SK-N-SH (cell line): ENCODE data around the gene MFAP3. TPM values are rescaled to one million over a fixed set of nuclear protein-coding genes. Genes with fewer than 3 reads are reported as not detected.

Source experiments
- CTCF ChIA-PET: fragments of 300-600, 350-600 bp; formaldehyde crosslinking; extraction: SDS; loops from one replicate; lab custom pipeline; 2021; lab: Yijun Ruan, JAX
- POLR2A ChIA-PET: fragments of 350-600 bp; sonication (Branson Sonifier 250); formaldehyde crosslinking; extraction: SDS; loops from one replicate; lab custom pipeline; 2020; ENCODE audit warnings: antibody characterized with exemption, inconsistent platforms; lab: Yijun Ruan, JAX
- DNase-seq: peaks from one replicate; pipeline ENCODE4 v3.0.0; 2012
- H2AFZ ChIP-seq: fragments of 200-600 bp; sonication (generic); 2 replicates; pipeline ENCODE4 v1.8.1; 2016; ENCODE audit warnings: antibody characterized with exemption, mild to moderate bottlenecking, low read depth
- H3F3A ChIP-seq: fragments of 200-600 bp; sonication (generic); replicated peaks from 2 replicates; pipeline ENCODE3; 2016; ENCODE audit warnings: antibody characterized with exemption, mild to moderate bottlenecking; ENCODE audit not compliant: insufficient read depth
- H3K27ac ChIP-seq, 2 experiments: fragments of 200-500 bp in 1 of 2; fragments of 200-600 bp in 1 of 2; sonication (Bioruptor generic) in 1 of 2; sonication (generic), shearing (Covaris generic) in 1 of 2; 2 replicates each; pipeline versions ENCODE4 v1.5.1 to v1.6.1; 2014 to 2016; ENCODE audit warnings: low read depth in 2 of 2, inconsistent platforms in 1 of 2, low read length in 1 of 2, mild to moderate bottlenecking in 1 of 2, mixed read lengths in 1 of 2
- H3K27me3 ChIP-seq: fragments of 200-600 bp; sonication (generic), shearing (Covaris generic); 2 replicates; pipeline ENCODE4 v1.6.1; 2016; ENCODE audit warnings: mixed run types; ENCODE audit not compliant: insufficient read depth
- H3K36me3 ChIP-seq, 2 experiments: fragments of 200-500 bp in 1 of 2; fragments of 200-600 bp in 1 of 2; sonication (Bioruptor generic) in 1 of 2; sonication (generic) in 1 of 2; replicated peaks in 1 of 2; 2 replicates each; pipeline versions ENCODE3 to v1.5.1; 2014 to 2016; ENCODE audit warnings: low read length in 1 of 2, mild to moderate bottlenecking in 1 of 2; ENCODE audit not compliant: insufficient read depth in 2 of 2, control insufficient read depth in 1 of 2
- H3K4me1 ChIP-seq, 2 experiments: fragments of 200-500 bp in 1 of 2; fragments of 200-600 bp in 1 of 2; sonication (Bioruptor generic) in 1 of 2; sonication (generic), shearing (Covaris generic) in 1 of 2; 2 replicates each; pipeline versions ENCODE4 v1.5.1 to v1.6.1; 2014 to 2016; ENCODE audit warnings: low read depth in 1 of 2, low read length in 1 of 2, mixed run types in 1 of 2; ENCODE audit not compliant: insufficient read depth in 2 of 2, control insufficient read depth in 1 of 2
- H3K4me2 ChIP-seq: fragments of 200-600 bp; sonication (generic), shearing (Covaris generic); 2 replicates; pipeline ENCODE4 v1.6.1; 2017; ENCODE audit warnings: mixed run types
- H3K4me3 ChIP-seq, 2 experiments: fragments of 200-500 bp in 1 of 2; fragments of 200-600 bp in 1 of 2; sonication (Bioruptor generic) in 1 of 2; sonication (generic), shearing (Covaris generic) in 1 of 2; 2 replicates each; pipeline versions ENCODE4 v1.5.1 to v1.8.1; 2014 to 2016; ENCODE audit warnings: low read depth in 2 of 2, inconsistent platforms in 1 of 2, low read length in 1 of 2, mild to moderate bottlenecking in 1 of 2, mixed read lengths in 1 of 2, moderate library complexity in 1 of 2
- H3K79me2 ChIP-seq: fragments of 200-600 bp; sonication (generic); 2 replicates; pipeline ENCODE4 v1.8.1; 2017; ENCODE audit warnings: mild to moderate bottlenecking; ENCODE audit not compliant: insufficient read depth
- H3K9ac ChIP-seq: fragments of 200-600 bp; sonication (generic); 2 replicates; pipeline ENCODE4 v1.6.1; 2017; ENCODE audit warnings: mixed run types
- H3K9me2 ChIP-seq: fragments of 200-600 bp; sonication (generic); 2 replicates; pipeline ENCODE4 v1.6.1; 2017; ENCODE audit warnings: mixed run types
- H3K9me3 ChIP-seq: fragments of 200-600 bp; sonication (generic); 2 replicates; pipeline ENCODE4 v1.6.1; 2017; ENCODE audit warnings: mixed run types, mild to moderate bottlenecking, moderate library complexity
- H4K20me1 ChIP-seq: fragments of 200-600 bp; sonication (generic); 2 replicates; pipeline ENCODE4 v1.6.1; 2017; ENCODE audit warnings: mild to moderate bottlenecking, mixed run types; ENCODE audit not compliant: insufficient read depth
- ELF1 ChIP-seq: IDR thresholded peaks from 2 replicates; pipeline ENCODE4 v1.4.0; 2012
- EP300 ChIP-seq, 2 experiments: IDR thresholded peaks; 2 replicates each; pipeline versions ENCODE4 v1.4.0 to v1.6.1; 2012; ENCODE audit warnings: borderline replicate concordance in 1 of 2, low read depth in 1 of 2, low read length in 1 of 2
- EZH2phosphoT487 ChIP-seq: fragments of 200-600 bp; sonication (generic); IDR thresholded peaks from 2 replicates; pipeline ENCODE4 v1.6.1; 2017; ENCODE audit warnings: low read depth, mixed run types, mild to moderate bottlenecking, antibody characterized with exemption, moderate library complexity, borderline replicate concordance
- FOSL2 ChIP-seq: IDR thresholded peaks from 2 replicates; pipeline ENCODE4 v1.4.0; 2012; ENCODE audit warnings: low read depth, mild to moderate bottlenecking, moderate library complexity, borderline replicate concordance
- FOXJ3 ChIP-seq: sonication (generic); formaldehyde crosslinking; IDR thresholded peaks from 2 replicates; pipeline ENCODE4 v1.5.1; 2020; ENCODE audit warnings: mild to moderate bottlenecking, missing genetic modification reagents
- GATA2 ChIP-seq: sonication (generic); formaldehyde crosslinking; IDR thresholded peaks from 2 replicates; pipeline ENCODE4 v1.5.0; 2020; ENCODE audit warnings: mild to moderate bottlenecking, missing genetic modification reagents
- POLR2AphosphoS5 ChIP-seq: IDR thresholded peaks from 2 replicates; pipeline ENCODE4 v1.6.1; 2012; ENCODE audit warnings: low read depth, low read length
- RCOR1 ChIP-seq: fragments of 150-350 bp; IDR thresholded peaks from 2 replicates; pipeline ENCODE4 v1.6.1; 2017; ENCODE audit warnings: antibody characterized with exemption, low read length
- REST ChIP-seq: IDR thresholded peaks from 2 replicates; pipeline ENCODE4 v1.6.1; 2012; ENCODE audit warnings: mild to moderate bottlenecking, low read depth, low read length, moderate library complexity
- RFX5 ChIP-seq: IDR thresholded peaks from 2 replicates; pipeline ENCODE4 v1.6.1; 2012; ENCODE audit warnings: mild to moderate bottlenecking, improper control_type of control experiment, low read length
- SMC3 ChIP-seq: IDR thresholded peaks from 2 replicates; pipeline ENCODE4 v1.6.1; 2012; ENCODE audit warnings: low read depth, low read length, improper control_type of control experiment
- TAF1 ChIP-seq: IDR thresholded peaks from 2 replicates; pipeline ENCODE4 v1.6.1; 2012; ENCODE audit warnings: low read depth, mild to moderate bottlenecking, low read length, moderate library complexity, borderline replicate concordance
- TEAD4 ChIP-seq: IDR thresholded peaks from 2 replicates; pipeline ENCODE4 v1.4.0; 2012; ENCODE audit warnings: mild to moderate bottlenecking, borderline replicate concordance; ENCODE audit not compliant: insufficient read depth
- USF1 ChIP-seq: IDR thresholded peaks from 2 replicates; pipeline ENCODE4 v1.4.0; 2012; ENCODE audit warnings: low read depth, borderline replicate concordance
- WGBS: methylation state at CpG from one replicate; pipeline ENCODE4 v1.1.6; 2017; ENCODE audit warnings: low lambda C conversion rate; 5-methylcytosine and 5-hydroxymethylcytosine counted together
- polyA plus RNA-seq, 3 experiments: library from polyadenylated mRNA; depleted of rRNA; stranded (reverse); fragments of >200 nt; gene quantifications; 2 replicates each; pipeline ENCODE4 v1.2.3, GENCODE V29; 2012

The MFAP3 gene
- polyA plus RNA-seq, 1 of the 3 experiments (the other 2 are of a cell fraction), result 16.0 TPM

- TF ChIP-seq USF1 (no peak), ELF1 (no peak), RCOR1 (no peak), FOXJ3 (no peak), FOSL2 (no peak), EP300 (IDR thresholded peaks at IDR 0.05; ENCODE audit: borderline replicate concordance in 1 of 2, low read depth in 1 of 2, low read length in 1 of 2) (no peak)
These were observed 36.7 kb upstream of the MFAP3 start (continued) for GRCh38 chr5:154002093-154002492.

GRCh38 chr5:154002511-154003020 is 36.2 kb upstream of the MFAP3 start:
- Histone ChIP-seq H3F3A (no peaks in the 10 kb centered on the region), H3K4me3 (no peak overlapping the region), H4K20me1 (no peaks in the 10 kb centered on the region), H3K27ac (no peak overlapping the region), H3K27me3 (no peaks in the 10 kb centered on the region), H2AFZ (no peak overlapping the region), H3K9me2 (no peaks in the 10 kb centered on the region), H3K36me3 (peaks cover 17 to 22% of the 10 kb centered on the region in 2 experiments), H3K79me2 (no peaks in the 10 kb centered on the region), H3K9me3 (no peaks in the 10 kb centered on the region), H3K9ac (no peak overlapping the region), H3K4me1 (no peaks in the 10 kb centered on the region), H3K4me2 (no peak overlapping the region)
- DNase-seq, result no peak
- no peak for TF ChIP-seq TAF1
- TF ChIP-seq GATA2 (CRISPR knock-in tag), result no peak
- TF ChIP-seq EZH2phosphoT487, result no peak
- no peak for TF ChIP-seq TEAD4
- no peak for TF ChIP-seq POLR2AphosphoS5
- no peak for TF ChIP-seq ELF1
- TF ChIP-seq RFX5, result no peak
- TF ChIP-seq SMC3, result no peak
- TF ChIP-seq REST, result no peak
- no peak for TF ChIP-seq FOXJ3
- CTCF ChIA-PET, result interaction anchor here (1.0 kb wide), 1 partner anchor 253 kb away, joined by 3 read pairs; no protein-coding TSS in a partner anchor
- WGBS, result 93% methylated on average over 7 of the region's 7 CpGs
- POLR2A ChIA-PET, result no interaction called here
